IMR-90 (cell line): ENCODE results near the gene CLDN6. TPM values are rescaled to one million over a fixed set of nuclear protein-coding genes. Genes with fewer than 3 reads are reported as not detected.

Source experiments
- ATAC-seq: fragments of 200-7000 bp; cut with Tn5 transposase; 2 replicates; pipeline ENCODE4 v1.9.1; 2020; ENCODE audit warnings: low read depth, mild to moderate bottlenecking, moderate library complexity
- BruUV-seq: library from RNA; stranded (reverse); fragments of 400-500 nt; replicated peaks from 2 replicates; lab custom pipeline; 2021; lab: Mats Ljungman, UMichigan
- CTCF ChIA-PET: fragments of 300-600 bp; formaldehyde crosslinking; extraction: SDS; loops from one replicate; lab custom pipeline; 2021; ENCODE audit warnings: antibody characterized with exemption; lab: Yijun Ruan, JAX
- POLR2A ChIA-PET: fragments of 300-600 bp; sonication (Branson Sonifier 250); formaldehyde crosslinking; loops from one replicate; lab custom pipeline; 2022; ENCODE audit warnings: antibody characterized with exemption; ENCODE audit not compliant: unreplicated experiment; lab: Charles Lee
- DNase-seq: peaks from one replicate; pipeline ENCODE4 v3.0.0; 2013
- H2AFZ ChIP-seq: replicated peaks from 2 replicates; pipeline ENCODE3; 2013; ENCODE audit warnings: low read length, mild to moderate bottlenecking; ENCODE audit not compliant: poor library complexity
- H2AK5ac ChIP-seq: 2 replicates; pipeline ENCODE4 v1.6.1; 2013; ENCODE audit warnings: low read depth, low read length, inconsistent platforms
- H2AK9ac ChIP-seq: replicated peaks from 2 replicates; pipeline ENCODE3; 2013; ENCODE audit warnings: mild to moderate bottlenecking, low read depth, low read length, moderate library complexity; ENCODE audit not compliant: poor library complexity
- H2BK120ac ChIP-seq: 2 replicates; pipeline ENCODE4 v1.6.1; 2013; ENCODE audit warnings: low read depth, low read length, inconsistent platforms
- H2BK15ac ChIP-seq: 3 replicates; pipeline ENCODE4 v1.6.1; 2013; ENCODE audit warnings: low read depth, low read length, inconsistent platforms
- H2BK20ac ChIP-seq: 2 replicates; pipeline ENCODE4 v1.6.1; 2013; ENCODE audit warnings: low read depth, mild to moderate bottlenecking, inconsistent platforms, low read length, moderate library complexity
- H2BK5ac ChIP-seq: 2 replicates; pipeline ENCODE4 v1.6.1; 2013; ENCODE audit warnings: mild to moderate bottlenecking, low read depth, low read length, inconsistent platforms; ENCODE audit not compliant: poor library complexity, severe bottlenecking
- H3K14ac ChIP-seq: replicated peaks from 2 replicates; pipeline ENCODE4 v1.6.1; 2013; ENCODE audit warnings: low read depth, low read length, inconsistent platforms
- H3K18ac ChIP-seq: 2 replicates; pipeline ENCODE4 v1.6.1; 2013; ENCODE audit warnings: low read depth, low read length, control low read depth
- H3K23ac ChIP-seq: 2 replicates; pipeline ENCODE4 v1.6.1; 2013; ENCODE audit warnings: low read depth, low read length, inconsistent platforms
- H3K27ac ChIP-seq: 2 replicates; pipeline ENCODE4 v1.5.1; 2013; ENCODE audit warnings: mild to moderate bottlenecking, control low read depth, low read length; ENCODE audit not compliant: insufficient read depth
- H3K27me3 ChIP-seq: 2 replicates; pipeline ENCODE4 v1.6.1; 2013; ENCODE audit warnings: low read length; ENCODE audit not compliant: control insufficient read depth, insufficient read depth
- H3K36me3 ChIP-seq: 2 replicates; pipeline ENCODE4 v1.6.1; 2013; ENCODE audit warnings: low read length, mixed read lengths; ENCODE audit not compliant: control insufficient read depth, insufficient read depth
- H3K4ac ChIP-seq: 2 replicates; pipeline ENCODE4 v1.6.1; 2013; ENCODE audit warnings: low read depth, low read length, inconsistent platforms
- H3K4me1 ChIP-seq: 2 replicates; pipeline ENCODE4 v1.6.1; 2013; ENCODE audit warnings: low read length, mixed read lengths; ENCODE audit not compliant: control insufficient read depth, insufficient read depth
- H3K4me2 ChIP-seq: 2 replicates; pipeline ENCODE4 v1.6.1; 2013; ENCODE audit warnings: low read depth, mild to moderate bottlenecking, control low read depth, low read length, moderate library complexity
- H3K4me3 ChIP-seq: 2 replicates; pipeline ENCODE4 v1.5.1; 2013; ENCODE audit warnings: low read depth, mild to moderate bottlenecking, control low read depth, low read length, moderate library complexity; ENCODE audit not compliant: insufficient read depth
- H3K56ac ChIP-seq: 2 replicates; pipeline ENCODE4 v1.6.1; 2013; ENCODE audit warnings: low read length, inconsistent platforms; ENCODE audit not compliant: insufficient read depth; ENCODE audit errors: extremely low read depth
- H3K79me1 ChIP-seq, 2 experiments: 2 replicates each; pipeline ENCODE4 v1.6.1; 2013; ENCODE audit warnings: low read length in 2 of 2, inconsistent platforms in 1 of 2, low read depth in 1 of 2
- H3K9ac ChIP-seq: 2 replicates; pipeline ENCODE4 v1.6.1; 2013; ENCODE audit warnings: low read depth, low read length, control low read depth
- H3K9me1 ChIP-seq: 2 replicates; pipeline ENCODE4 v1.6.1; 2013; ENCODE audit warnings: low read length, inconsistent platforms; ENCODE audit not compliant: insufficient read depth
- H3K9me3 ChIP-seq: 2 replicates; pipeline ENCODE4 v1.6.1; 2013; ENCODE audit warnings: low read length; ENCODE audit not compliant: control insufficient read depth, insufficient read depth
- H4K20me1 ChIP-seq: 2 replicates; pipeline ENCODE4 v1.6.1; 2013; ENCODE audit warnings: low read length, inconsistent platforms; ENCODE audit not compliant: insufficient read depth
- H4K5ac ChIP-seq: 2 replicates; pipeline ENCODE4 v1.6.1; 2013; ENCODE audit warnings: mild to moderate bottlenecking, low read depth, low read length, control low read depth
- H4K8ac ChIP-seq, 2 experiments: 2 replicates each; pipeline ENCODE4 v1.6.1; 2013; ENCODE audit warnings: low read depth in 2 of 2, low read length in 2 of 2, control low read depth in 1 of 2, inconsistent platforms in 1 of 2
- H4K91ac ChIP-seq: 2 replicates; pipeline ENCODE4 v1.6.1; 2013; ENCODE audit warnings: low read depth, low read length, inconsistent platforms; ENCODE audit not compliant: insufficient read depth
- BHLHE40 ChIP-seq: fragments of 150-350 bp; IDR thresholded peaks from 2 replicates; pipeline ENCODE4 v1.6.1; 2016; ENCODE audit warnings: mild to moderate bottlenecking, low read depth, low read length
- CHD1 ChIP-seq: IDR thresholded peaks from 2 replicates; pipeline ENCODE4 v1.6.1; 2012; ENCODE audit warnings: low read depth, low read length, improper control_type of control experiment
- CTCF ChIP-seq: conservative IDR thresholded peaks from 2 replicates; pipeline ENCODE4 v1.5.1; 2012; ENCODE audit warnings: mild to moderate bottlenecking, low read depth, low read length, improper control_type of control experiment
- FOS ChIP-seq: fragments of 150-350 bp; IDR thresholded peaks from 2 replicates; pipeline ENCODE4 v1.6.1; 2016; ENCODE audit warnings: low read depth, low read length
- MXI1 ChIP-seq: IDR thresholded peaks from 2 replicates; pipeline ENCODE4 v1.6.1; 2012; ENCODE audit warnings: low read depth, mild to moderate bottlenecking, low read length, moderate library complexity, borderline replicate concordance
- RAD21 ChIP-seq: IDR thresholded peaks from 2 replicates; pipeline ENCODE4 v1.6.1; 2012; ENCODE audit warnings: low read length, improper control_type of control experiment
- RCOR1 ChIP-seq: IDR thresholded peaks from 2 replicates; pipeline ENCODE4 v1.6.1; 2012; ENCODE audit warnings: mild to moderate bottlenecking, low read length, improper control_type of control experiment; ENCODE audit not compliant: insufficient replicate concordance
- WGBS, 2 experiments: methylation state at CpG; one replicate each; pipeline versions ENCODE4 v1.1.5 to v1.1.7; 2013; ENCODE audit warnings: missing lambda C conversion rate in 2 of 2; ENCODE audit not compliant: insufficient read length in 1 of 2; ENCODE audit errors: extremely low coverage in 2 of 2; 5-methylcytosine and 5-hydroxymethylcytosine counted together
- dilution Hi-C: fragments of 300-500 bp; cut with HindIII; formaldehyde crosslinking; loops from one replicate; pipeline ENCODE4 v1.14.3; 2018; ENCODE audit warnings: low sequenced_read_pairs; ENCODE audit not compliant: unreplicated experiment
- in situ Hi-C: fragments of 300-500 bp; cut with MboI; formaldehyde crosslinking; loops from 3 replicates; pipeline ENCODE4 v1.14.3; 2019; ENCODE audit warnings: low sequenced_read_pairs, inconsistent platforms, mixed read lengths
- intact Hi-C: fragments of 100-400 bp; cut with micrococcal nuclease; formaldehyde crosslinking; loops from 2 replicates; pipeline ENCODE4 v1.10.0; 2022
- polyA plus RNA-seq, 3 experiments: library from polyadenylated mRNA; depleted of rRNA; stranded (reverse); fragments of >200 nt; gene quantifications; 2 replicates each; pipeline ENCODE4 v1.2.3, GENCODE V29; 2012; ENCODE audit warnings: low replicate concordance in 1 of 3
- total RNA-seq: library from RNA; depleted of rRNA; stranded (reverse); fragments of >200 nt; gene quantifications from 2 replicates; pipeline ENCODE4 v1.2.3, GENCODE V29; 2012

Gene CLDN6
- total and polyA plus RNA-seq, 2 of the 4 experiments (the other 2 are of a cell fraction) = 0.14 TPM; not detected in 1

DNA sequence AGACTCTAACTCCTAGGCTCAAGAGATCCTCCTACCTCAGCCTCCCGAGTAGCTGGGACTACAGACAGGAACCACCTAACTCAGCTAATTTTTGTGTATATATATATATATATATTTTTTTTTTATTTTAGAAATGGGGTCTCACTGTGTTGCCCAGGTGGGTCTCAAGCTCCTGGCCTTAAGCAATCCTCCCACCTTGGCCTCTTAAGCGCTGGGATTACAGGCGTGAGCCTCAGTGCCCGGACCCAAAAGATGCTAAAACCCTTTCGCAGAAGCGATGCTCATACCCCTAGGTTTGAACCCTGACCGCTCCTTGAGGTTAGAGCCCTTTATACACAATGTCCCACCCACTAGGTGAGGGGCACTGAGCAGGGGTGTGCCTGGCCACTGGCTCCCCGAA is 7.5 kb downstream of the CLDN6 start:
- POLR2A ChIA-PET = interaction anchor here (0.5 to 1.0 kb wide), 2 partner anchors 9 to 125 kb away, joined by 4 to 5 read pairs; partner anchors contain the start of gene TNFRSF12A
- no peak for TF ChIP-seq MXI1
- TF ChIP-seq CHD1 = no peak
- TF ChIP-seq RCOR1 = no peak
- no peak for TF ChIP-seq FOS
- TF ChIP-seq RAD21 = no peak
- TF ChIP-seq CTCF = no peak
- TF ChIP-seq BHLHE40 = no peak

More for the DNA sequence above, 7.5 kb downstream of the CLDN6 start:
- CTCF ChIA-PET = no interaction called here
- Histone ChIP-seq H2BK5ac (no peak overlapping the region), H3K14ac (no peak overlapping the region), H3K9me3 (no peaks in the 10 kb centered on the region), H3K4me2 (no peak overlapping the region), H3K56ac (no peak overlapping the region), H3K4me1 (peaks cover 3% of the 10 kb centered on the region; the same call in 1 of the 2 replicates), H3K9ac (no peak overlapping the region), H3K4me3 (no peak overlapping the region), H3K18ac (no peak overlapping the region), H3K27me3 (peaks cover 50% of the 10 kb centered on the region), H4K5ac (no peak overlapping the region), H4K20me1 (peaks cover 4% of the 10 kb centered on the region; the same call in 1 of the 2 replicates), H3K79me1 (no peaks in the 10 kb centered on the region), H4K8ac (no peak overlapping the region), H2AK9ac (no peak overlapping the region), H2AK5ac (no peak overlapping the region), H3K23ac (no peak overlapping the region), H2BK120ac (no peak overlapping the region), H2BK20ac (no peak overlapping the region), H2BK15ac (no peak overlapping the region), H3K36me3 (no peaks in the 10 kb centered on the region), H3K27ac (no peak overlapping the region), H2AFZ (peak overlapping the region; percentile 58), H4K91ac (no peak overlapping the region), H3K9me1 (no peaks in the 10 kb centered on the region), H3K4ac (no peak overlapping the region)
- BruUV-seq = no TSS peak
- in situ Hi-C loops (no loop called here), intact Hi-C loops (no loop called here), dilution Hi-C loops (no loop called here)
- 81% methylated on average over 3 of the region's 8 CpGs; no CpG with 5 or more reads in 1 of the 2 experiments for WGBS, 2 experiments
- ATAC-seq = no peak
- no peak for DNase-seq
